HG02885 (cell line): ENCODE data around the gene PLS1.
"Not testable (repeated sequence)": the region's sequence is repeated elsewhere in the genome, so short reads cannot be mapped to it uniquely, and the experiment has no call there.

ENCODE experiments used
- ATAC-seq: cut with Tn5 transposase; IDR thresholded peaks from one replicate; pipeline ENCODE4 v1.9.1; 2021; ENCODE audit warnings: mild to moderate bottlenecking; ENCODE audit not compliant: unreplicated experiment, poor library complexity

The PLS1 gene

DNA sequence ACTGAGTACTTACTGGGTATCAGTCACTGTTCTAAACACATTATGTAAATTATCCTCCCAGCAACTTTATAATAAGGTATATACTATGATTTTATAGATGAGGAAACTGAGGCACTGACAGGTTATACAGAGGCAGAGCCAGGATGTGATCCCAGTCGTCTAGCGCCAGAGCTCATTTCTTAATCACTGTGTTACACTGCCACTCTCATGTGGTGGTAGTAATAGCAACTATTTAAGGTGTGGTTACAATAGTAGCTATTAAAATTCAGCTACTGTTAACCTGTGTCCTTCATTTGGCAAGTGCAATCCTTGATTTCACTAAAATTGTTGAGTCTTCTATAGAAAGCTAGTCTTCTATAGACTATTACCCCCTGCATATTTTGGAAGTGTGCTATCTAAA, 84.5 kb downstream of the PLS1 start:
- no peak for ATAC-seq

DNA sequence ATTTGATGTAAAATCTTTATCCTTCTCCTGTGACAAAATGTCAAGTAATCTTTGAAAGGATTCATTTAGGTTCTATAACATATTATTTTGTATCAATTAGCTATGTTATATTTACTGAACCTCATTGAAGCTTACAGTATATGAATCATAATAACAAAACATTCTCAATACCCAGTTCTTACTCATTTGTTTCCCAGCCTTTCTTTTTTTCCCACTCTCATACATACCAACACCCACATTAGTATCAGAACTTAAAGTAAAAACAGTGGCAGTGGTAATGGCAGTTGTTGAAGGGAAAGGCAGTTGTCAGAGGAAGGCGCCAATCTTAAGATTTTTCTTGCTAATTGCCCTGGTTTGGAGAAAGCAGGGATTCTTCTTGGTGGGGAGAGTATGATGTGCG, 94.4 kb downstream of the PLS1 start:
- ATAC-seq, result no peak

DNA sequence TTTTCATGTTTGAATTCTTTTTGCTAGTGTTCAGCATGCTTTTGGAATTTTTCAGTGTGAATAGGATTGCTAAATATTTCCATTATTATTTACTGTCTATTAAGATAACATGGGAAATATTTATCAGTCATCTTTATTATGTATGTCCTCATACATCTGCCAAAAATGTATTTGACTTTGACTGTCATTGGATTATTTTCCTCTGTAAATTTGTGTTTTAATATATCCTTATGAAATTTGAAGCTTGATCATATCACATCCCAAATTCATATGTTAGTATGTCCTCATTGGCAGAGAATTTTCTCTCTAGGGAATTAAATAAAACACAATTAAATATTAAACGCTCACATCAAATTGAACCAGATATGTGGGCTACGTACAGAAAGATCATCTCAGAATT, 95.3 kb downstream of the PLS1 start:
- ATAC-seq, result no peak

DNA sequence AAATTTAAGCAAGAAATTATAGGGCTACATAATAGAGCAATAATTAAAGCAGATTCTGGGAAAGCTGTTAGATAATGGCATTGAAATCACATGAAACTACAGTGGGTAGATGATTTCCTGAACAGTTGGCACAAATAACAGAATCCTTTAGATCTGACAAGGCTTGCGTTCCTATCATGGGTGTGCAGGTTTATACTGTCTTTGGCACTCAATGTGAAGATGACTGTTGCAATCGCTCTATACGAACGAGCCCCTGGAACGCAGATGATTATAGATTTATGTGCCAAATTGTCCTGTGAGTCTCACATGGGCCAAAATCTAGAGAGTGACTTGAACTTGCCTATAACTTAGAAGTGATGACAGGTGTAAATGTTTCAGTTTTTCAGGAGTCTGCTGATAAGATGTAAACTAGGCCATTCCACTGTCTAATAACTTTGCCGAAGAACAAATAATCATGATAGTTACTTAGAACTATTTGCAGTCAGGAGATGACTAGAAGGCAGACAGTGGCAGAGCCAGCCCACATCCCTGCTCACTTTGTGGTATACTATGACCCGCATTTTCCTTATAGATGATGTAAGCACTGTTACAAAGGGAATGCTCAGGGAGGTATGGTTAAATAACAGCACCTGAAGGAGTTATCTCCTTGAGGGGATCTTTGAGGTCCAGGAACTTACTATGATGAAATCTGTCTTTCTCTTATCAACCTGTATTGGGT, 97.1 kb downstream of the PLS1 start:
- ATAC-seq, result no peak

DNA sequence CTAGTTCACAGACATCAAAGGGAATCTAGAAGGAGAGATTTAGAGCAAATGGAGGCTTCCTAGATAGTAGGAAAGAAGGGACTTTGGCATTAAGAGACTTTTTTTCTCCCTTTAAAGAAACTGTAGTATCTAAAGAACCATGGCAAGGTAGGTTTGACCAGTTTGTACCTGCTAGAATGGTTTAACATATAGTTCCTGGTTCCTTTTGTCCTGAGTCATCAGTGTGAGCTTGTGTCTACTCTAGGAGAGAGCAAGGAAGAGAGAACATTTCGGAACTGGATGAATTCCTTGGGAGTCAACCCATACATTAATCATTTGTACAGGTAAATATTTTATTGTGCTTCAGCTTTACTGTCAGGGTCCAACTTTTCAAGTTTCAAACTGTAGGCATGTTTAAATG, 98.0 kb downstream of the PLS1 start:
- ATAC-seq, result no peak

DNA sequence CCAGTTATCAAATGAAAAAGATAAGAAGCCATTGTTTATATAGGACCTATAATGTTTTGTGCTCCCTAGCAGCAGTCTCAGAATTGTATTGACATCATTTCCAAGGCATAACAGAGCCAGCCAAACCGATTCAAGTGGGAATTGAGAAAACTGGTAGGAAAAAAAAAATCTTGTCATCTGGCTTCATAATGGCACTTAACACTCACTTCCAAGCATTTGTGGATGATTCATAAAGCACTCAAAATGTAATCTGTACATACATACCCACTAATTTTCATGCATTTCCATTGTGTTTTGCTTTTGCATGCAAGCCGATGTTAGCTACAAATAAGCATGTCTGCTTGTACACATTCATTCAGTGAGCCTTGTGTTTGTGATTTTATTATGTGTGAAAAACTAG, 109.0 kb downstream of the PLS1 start:
- no peak for ATAC-seq

DNA sequence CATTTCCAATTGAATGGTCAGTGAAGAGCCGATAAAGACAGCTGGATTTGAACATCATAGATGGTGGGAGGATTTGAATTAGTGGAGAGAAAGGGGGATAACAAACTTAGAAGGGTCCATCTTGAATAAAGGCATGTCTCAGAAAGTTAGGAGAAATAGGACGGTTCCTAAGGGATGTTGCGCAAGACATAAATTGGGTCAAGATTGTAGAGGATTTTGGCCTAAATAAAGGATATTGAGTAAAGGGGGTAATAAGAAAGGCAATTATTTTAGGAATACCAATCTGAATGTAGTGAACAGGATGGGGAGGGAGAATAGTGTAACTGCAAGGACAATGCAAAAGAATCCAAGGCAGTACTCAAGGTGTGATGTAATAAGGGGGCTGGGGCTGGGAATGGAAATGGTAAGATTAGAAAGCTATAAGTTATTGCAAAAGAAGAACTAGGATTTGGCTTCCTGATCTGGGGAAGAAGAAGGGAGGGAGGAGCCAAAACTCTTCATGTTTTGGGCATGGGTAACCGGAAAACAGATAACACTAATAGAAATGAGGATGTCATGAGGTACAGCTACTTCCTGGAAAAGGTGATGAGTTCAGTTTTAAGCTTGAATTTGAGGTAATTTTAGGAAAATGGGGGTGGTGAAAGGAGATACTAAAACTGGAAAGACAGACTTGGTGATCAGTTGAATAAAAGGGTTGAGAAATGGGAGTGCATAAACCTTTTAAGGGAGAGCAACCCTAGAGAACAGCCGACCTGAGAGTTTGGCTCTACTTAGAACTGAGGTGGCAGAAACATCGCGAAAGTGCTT, 110.3 kb downstream of the PLS1 start:
- ATAC-seq, result no peak

DNA sequence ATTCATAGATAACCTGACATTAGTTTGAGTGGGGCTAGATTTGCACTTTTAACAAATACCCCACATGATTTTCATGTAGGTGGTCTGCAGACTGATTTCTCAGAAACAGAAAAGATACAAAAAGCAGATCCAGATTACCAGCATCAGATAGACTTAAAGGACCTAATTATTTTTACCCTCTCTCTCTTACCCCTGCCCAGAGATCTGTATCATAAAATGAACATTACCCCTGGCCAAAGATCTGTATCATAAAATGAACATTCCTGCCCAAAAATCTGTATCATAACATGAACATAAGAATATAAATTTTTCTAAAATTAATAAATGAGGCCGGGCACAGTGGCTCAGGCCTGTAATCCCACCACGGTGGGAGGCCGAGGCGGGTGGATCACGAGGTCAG, 113.0 kb downstream of the PLS1 start:
- ATAC-seq, result no peak

DNA sequence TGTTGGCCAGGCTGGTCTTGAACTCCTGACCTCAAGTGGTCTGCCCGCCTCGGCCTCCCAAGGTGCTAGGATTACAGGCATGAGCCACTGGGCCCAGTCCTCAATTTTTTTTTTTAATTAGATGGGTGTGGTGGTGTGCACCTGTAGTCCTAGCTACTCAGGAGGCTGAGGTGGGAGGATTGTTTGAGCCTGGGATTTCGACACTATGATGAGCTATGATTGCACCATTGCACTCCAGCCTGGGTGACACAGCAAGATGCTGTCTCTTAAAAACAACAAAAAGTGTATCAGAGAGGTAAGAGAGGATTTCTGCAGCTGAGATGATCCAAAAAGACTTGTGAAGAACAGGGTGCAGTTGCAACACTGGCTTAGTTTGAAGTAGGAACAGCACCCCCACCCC, 118.7 kb downstream of the PLS1 start:
- not testable (repeated sequence) for ATAC-seq

DNA sequence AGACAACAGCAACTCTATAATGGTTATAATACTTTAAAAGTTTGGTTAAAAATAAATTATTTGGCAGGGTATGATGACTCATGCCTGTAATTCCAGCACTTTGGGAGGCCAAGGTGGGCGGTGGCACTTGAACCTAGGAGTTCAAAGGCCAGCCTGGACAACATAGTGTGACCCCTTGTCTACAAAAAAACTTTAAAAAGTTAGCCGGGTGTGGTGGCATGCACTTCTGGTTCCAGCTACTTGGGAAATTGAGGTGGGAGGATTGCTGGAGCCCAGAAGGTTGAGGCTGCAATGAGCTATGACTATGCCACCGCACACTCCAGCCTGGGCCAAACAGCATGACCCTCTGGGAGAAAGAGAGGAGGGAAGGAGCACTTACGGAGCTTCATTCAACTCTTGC, 119.9 kb downstream of the PLS1 start:
- ATAC-seq, result no peak

DNA sequence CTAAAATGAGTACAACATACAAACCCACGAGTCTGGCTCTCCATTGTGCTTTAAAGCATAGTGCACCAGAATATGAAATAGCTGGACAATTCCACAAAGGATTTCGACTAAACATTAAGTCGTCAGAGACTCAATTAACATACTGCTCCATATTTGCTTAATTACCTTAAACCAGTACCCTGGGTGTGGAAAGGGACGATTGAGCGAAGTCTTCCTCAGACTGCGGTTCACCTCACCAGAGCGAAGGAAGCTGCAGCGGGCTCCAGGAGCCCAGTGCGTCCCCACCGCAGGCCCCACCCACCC, 127.4 kb downstream of the PLS1 start:
- ATAC-seq, result peak; percentile 18

DNA sequence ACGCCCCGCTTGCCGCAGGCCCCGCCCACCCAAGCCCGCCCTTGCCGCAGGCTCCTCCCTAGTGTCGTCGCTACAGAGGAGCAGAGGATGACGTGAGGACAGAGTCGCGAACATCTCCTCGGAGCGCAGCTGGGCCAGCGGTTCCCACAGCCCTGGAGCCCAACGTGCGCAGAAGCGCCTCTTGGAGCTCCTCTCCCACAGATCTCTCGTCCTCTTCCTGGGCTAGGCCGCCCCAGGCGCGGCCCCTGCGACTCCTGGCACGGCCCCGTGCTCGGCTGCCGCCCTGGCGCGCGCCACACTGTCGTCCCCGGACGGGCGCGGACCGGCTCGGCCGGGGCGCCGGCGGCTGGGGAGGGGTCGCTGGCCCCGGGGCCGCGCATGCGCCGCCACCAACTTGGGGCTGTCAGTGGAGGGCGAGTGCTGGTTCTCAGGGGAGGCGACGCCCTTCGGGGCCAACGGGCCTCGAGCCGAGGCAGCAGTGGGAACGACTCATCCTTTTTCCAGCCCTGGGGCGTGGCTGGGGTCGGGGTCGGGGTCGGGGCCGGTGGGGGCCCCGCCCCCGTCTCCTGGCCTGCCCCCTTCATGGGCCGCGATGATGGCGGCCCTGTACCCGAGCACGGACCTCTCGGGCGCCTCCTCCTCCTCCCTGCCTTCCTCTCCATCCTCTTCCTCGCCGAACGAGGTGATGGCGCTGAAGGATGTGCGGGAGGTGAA, 127.9 kb downstream of the PLS1 start, which contains the start of gene TRPC1:
TRPC1 (plus strand) TSS at position 67 of the 714 bp plus-strand sequence; CDS start at position 593, 526 bp downstream.
- peak; percentile 96 for ATAC-seq

DNA sequence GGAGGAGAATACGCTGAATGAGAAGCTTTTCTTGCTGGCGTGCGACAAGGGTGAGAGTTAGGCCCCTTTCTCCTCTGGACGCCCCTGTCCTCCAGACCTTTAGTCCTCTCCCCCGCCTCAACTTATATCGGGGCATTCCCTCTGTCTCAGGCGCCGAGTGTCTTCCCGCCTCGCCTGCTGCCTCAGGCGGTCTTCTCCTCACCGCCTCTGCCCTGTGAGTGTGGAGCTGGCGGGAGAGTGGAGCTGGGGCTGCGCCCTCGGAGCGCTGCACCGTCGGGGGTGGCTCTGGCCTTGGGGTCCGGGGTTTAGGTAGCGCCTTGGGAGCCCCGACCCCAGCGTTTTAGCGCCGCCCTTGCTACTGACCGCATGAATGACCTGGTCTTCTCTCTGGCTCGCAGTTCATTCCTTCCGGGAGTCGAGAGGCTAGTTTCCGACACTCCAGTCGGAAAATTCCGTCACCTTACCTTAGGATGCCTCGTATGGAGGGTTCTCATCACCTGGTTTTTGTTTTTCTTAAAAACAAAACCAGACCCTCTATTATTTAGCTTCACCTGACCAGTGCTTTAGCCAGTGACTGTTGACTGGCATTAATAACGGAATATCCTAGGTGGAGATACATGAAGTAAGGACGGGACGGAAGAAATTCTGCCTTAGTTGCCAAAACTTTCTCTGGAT, 128.6 kb downstream of the PLS1 start:
- ATAC-seq, result peak; percentile 25

DNA sequence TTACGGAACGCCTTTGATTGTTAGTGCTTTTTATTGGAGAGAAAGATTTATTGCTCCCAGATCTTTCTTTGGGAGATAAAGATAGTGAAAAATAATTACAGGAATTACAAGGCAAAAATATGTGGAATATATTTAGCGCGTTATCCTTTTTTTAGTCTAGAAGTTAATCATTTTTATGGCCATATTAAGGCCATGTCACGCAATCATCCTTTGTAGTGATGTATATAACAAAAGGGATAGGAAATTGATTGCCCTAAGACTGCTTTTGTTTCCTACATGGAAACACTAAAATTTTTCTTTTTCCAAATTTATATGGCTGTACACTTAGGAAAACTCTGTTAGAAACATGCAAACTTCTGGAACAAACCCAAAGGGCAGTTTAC, 129.2 kb downstream of the PLS1 start:
- ATAC-seq, result no peak

DNA sequence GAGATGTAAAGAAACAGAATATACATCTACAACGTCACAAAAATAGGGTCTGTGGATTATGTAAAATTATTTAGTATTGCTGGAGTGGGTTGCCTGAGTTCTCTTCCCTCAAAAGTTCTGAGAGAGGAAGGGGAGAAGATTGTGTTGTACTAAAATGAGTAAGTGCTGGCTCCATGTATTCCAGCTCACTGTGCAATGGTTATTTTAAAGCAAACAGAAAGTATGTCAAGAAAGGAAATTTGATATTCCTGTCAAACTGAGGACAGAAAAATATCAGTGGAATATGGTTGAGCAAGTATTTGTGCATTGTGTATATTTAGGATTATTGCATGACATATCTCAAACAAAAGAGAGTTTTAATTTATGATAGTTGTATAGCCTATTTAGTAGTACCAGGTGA, 129.8 kb downstream of the PLS1 start:
- no peak for ATAC-seq

DNA sequence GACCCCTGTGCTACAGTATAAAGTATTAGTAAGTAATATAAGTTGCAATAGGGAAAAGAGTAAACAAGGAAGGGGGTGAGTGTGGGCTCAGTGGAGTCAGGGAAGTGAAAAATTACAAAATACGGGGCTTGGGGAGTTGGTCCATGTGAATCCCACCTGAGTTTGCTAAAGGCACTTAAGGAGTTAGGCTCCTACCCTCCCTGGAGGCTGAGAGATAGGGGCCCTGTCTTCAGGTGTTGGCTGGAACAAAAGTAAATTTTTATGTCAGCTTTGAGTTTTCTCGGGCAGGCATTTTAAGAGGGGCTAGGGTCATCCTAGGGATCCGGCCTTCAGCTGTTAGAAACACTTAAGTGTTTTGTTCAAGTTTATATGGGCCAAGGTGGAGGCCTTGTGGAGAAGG, 135.9 kb downstream of the PLS1 start:
- no peak for ATAC-seq

DNA sequence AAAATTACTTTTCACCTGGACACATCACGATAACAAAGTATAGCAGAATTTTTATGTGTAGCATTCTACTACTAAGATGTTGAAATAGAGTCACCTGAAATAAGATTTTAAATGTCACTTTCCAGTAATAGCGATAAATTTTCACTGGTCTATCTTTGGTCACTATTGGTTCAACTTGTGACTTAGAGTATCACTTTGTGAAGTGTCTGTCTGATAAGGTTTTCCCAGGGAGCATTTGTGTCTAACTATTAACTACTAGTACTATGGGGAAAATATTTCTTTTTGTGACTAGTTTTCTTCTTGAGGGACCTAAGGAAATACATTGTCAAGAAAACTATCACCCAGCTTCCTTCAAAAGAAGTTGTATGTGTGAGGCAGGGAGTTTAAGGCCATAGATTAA, 138.6 kb downstream of the PLS1 start:
- no peak for ATAC-seq

DNA sequence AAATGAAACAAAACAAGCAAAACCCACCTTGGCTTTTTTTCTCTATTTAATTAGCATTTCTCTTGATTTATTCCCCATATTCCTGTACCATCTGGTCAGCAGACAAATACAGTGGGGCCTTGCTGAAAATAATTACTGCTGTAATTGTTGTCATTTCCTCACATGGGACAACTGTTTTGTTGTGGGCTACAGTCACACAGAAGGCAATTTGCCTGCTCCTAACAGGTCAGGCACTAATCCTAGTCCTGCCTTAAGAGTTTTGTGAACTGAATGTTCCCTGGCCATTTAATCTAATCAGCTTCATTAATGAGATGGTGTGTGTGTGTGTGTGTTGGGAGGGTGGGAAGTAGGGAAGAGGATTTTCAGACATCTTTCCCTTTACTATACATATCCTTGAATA, 139.3 kb downstream of the PLS1 start:
- no peak for ATAC-seq

DNA sequence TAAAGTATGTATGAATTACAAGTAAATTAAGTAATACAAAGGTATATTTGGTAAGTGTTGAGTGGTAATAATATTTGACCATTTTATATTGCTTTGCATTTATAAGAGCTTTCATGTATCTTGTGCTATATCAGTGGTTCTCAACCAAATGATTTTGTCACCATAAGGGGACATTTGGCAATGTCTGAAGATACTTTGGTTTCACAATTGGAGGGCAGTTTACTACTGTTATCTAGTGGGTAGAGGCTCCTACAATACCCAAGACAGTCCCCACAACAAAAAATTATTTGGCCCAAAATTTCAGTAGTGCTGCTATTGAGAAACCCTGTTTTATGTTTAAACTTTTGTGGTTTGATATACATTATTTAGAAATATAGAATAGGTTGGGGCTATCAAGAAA, 142.2 kb downstream of the PLS1 start:
- ATAC-seq, result no peak

DNA sequence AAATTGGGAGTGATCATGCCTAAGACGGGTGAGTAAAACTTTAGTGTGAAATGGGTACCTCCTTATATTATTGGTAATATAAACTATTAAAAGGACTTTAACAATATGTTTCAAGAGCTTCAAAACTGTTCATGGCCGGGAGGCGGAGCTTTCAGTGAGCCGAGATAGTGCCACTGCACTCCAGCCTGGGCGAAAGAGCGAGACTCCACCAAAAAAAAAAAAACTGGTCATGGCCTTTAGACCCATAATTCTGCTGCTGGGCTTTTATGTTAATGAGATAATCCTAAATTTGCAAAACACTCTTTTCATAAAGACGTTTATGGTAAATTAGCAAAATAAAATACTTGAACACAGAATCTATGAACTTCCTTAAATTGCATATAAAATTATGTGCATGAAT, 150.5 kb downstream of the PLS1 start:
- no peak for ATAC-seq

DNA sequence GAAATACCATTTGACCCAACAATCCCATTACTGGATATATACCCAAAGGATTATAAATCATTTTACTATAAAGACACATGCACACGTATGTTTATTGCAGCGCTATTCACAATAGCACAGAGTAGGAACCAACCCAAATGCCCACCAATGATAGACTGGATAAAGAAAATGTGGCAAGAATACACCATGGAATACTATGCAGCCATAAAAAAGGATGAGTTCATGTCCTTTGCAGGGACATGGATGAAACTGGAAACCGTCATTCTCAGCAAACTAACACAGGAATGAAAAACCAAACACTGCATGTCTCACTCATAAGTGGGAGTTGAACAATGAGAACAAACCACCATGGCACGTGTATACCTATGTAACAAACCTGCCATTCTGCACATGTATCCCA, 154.3 kb downstream of the PLS1 start:
- not testable (repeated sequence) for ATAC-seq
